Inflammatory macrophage (primary cell): ENCODE data around the gene SEC11A.
"Not testable (repeated sequence)": the region's sequence is repeated elsewhere in the genome, so short reads cannot be mapped to it uniquely, and the experiment has no call there.

Experiments used
- DNase-seq, 2 donors: peaks; one replicate each; pipeline ENCODE4 v3.0.0-alpha.2; 2020 to 2022

The SEC11A gene

DNA sequence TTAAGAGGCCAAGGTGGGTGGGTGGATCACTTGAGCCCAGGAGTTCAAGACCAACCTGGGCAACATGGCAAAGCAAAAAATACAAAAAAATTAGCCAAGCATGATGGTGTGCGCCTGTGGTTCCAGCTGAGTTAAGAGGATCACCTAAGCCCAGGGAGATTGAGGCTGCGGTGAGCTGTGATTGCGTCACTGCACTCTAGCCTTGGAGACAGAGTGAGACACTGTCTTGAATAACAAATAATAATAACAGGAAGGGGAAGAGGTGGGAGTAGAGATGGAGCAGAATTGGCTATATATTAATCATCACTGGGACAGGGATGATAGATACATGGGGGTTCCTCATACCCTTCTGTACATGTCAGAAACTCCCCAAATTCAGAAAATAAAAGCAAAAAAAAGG lies 34.1 kb downstream of the SEC11A start:
- DNase-seq, result peak; percentile 34 to 43

DNA sequence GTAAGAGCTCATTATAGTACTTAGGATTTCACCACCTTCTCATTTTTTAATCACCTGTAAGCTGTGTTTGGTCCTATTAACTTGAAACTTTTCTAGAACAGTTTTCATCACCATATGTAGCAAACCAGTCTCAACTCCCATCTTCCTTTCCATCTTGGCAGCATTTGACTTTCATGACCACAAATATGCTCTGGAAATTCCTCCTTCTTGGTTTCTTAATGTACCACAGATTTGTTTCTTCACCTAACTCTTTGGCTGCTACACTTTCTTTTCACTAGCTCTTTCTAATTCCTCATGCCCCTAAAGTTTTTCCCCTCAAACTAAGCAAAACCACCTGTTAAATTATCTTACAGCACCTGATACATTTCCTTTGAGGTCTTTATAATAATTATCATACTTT lies 44.7 kb downstream of the SEC11A start:
- no peak for DNase-seq

GRCh38 chr15:84669726-84670125 lies 46.2 kb downstream of the SEC11A start:
- DNase-seq, result no peak

DNA sequence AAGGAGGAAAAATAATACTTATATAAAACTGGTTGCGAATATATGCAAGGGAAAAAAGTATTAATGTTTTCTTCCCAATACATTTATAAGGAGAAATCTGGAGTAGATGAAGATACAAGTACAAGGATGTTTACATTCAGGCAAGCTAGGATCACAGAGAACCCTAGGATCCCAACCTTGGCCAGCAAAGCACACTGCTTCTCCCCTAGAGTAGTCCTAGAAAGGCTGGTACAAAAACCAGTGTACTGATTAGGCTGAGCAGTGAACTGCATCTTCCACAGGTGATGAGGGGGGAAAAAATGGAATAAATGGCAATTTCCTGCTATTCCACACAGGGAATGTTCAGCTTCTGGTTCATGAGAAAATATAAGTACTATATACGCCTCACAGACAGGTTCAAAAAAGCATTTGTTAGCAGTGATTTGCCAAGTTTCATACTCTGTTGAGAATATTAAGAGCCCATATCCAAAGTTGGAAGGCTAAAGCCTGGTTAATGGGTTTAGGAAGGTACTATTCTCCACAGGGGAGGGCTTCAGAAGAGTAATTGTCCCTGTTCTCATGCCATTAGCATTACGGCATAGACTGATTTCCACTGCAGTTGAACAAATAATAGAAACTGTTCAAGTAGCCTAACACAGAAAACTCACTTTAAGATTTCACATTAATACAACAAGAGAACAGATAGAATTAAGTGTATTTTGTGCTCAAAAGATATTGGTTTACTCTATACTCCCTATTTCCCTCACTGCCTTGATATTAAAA lies 47.5 kb downstream of the SEC11A start:
- DNase-seq, result no peak

DNA sequence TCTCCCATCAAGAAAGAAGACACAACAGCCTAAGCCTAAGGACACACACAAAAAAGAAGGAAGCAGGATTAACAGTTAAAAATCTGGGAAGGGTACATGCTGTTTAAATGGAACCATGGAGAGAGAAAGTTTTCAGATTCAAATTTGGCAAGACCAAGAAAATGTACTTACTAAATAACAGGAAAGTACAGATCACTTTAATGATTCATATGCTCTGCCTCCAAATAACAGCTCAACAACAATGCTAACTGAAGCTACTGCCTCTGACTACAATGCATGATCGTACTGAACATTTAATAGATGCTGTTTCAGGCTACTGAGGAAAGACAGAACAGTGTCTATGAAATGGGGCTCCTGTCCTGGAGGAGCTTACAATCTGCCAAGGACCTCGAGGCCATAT lies 49.6 kb downstream of the SEC11A start:
- DNase-seq, result no peak

- DNase-seq, result no peak
These were observed 54.9 kb downstream of the SEC11A start for GRCh38 chr15:84661001-84661400.

GRCh38 chr15:84659904-84660781 lies 55.8 kb downstream of the SEC11A start:
- no peak for DNase-seq

DNA sequence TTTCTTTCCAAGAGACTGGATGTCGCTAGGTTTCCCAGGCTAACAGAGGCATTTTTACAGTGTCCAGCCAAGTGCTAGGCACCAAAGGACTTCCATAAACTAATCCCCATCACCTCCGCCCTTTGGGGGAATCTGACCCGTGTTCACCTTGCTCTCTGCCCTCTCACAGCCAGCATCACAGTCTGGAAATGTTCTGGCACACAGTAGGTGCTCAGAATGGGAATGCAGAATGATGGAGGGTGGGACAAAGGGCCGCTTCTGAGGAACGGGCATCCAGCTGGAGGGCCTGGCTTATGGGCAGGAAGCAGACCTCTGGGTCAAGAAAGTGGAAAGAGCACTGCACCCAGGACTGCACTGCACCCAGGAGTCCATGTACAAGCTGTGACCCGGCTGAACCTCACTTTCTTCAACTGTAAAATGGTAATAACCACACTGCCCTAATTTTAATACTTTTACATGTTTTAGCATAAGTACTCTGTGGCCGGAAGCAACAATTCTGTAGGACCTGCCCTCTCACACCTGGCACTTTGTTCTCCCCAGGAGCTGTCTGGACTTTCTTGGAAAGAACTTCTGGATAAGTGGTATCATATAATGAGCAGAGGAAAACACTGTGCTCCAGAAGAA lies 57.0 kb downstream of the SEC11A start:
- no peak for DNase-seq

- peak; percentile 70 to 80 for DNase-seq
These were observed 57.7 kb downstream of the SEC11A start, which contains the start of gene NMB for GRCh38 chr15:84658080-84658787. NMB (minus strand) TSS chr15:84658199; CDS start chr15:84658152, 47 bp downstream.

DNA sequence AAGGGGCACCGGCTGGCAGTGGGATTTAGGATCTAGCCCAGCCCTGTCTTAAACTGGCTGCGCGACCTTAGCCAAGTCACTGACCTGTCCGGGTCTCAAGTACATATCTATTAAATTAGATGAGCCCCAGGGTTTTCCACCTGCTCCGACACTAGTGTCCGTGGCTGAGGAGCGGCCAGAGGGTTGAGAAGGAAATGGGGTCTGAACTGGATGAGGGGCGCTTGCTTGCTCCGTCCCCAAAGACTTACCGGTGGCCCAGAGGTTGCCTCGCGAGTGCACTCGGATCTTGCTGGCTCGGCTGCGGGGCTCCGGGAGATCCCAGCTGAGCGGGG lies 58.2 kb downstream of the SEC11A start:
- no peak for DNase-seq

- no peak for DNase-seq
These were observed 59.0 kb downstream of the SEC11A start for GRCh38 chr15:84656972-84657371.

GRCh38 chr15:84654689-84655453 lies 61.1 kb downstream of the SEC11A start:
- DNase-seq, result peak; percentile 71 to 76

- DNase-seq, result peak; percentile 95 to 97
These were observed 61.8 kb downstream of the SEC11A start, which contains the start of gene WDR73 for GRCh38 chr15:84653910-84654688. WDR73 (minus strand) TSS chr15:84654283; CDS start chr15:84654274, 9 bp downstream.

DNA sequence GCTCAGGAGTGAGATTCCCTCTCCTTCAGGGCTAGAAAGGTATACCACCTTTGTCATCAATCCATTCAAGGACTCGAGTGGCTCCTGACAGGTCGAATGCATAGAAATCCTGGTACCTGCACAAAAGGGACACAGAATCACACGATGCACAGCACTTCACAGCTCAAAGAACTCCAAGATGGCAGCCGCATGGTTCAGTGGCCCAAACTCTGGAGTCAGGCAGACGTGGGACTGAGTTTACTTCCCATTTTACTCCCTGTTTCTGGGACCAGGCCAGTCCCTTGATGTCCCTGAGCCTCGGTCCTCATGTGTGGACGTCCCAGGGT lies 62.4 kb downstream of the SEC11A start:
- DNase-seq, result no peak

DNA sequence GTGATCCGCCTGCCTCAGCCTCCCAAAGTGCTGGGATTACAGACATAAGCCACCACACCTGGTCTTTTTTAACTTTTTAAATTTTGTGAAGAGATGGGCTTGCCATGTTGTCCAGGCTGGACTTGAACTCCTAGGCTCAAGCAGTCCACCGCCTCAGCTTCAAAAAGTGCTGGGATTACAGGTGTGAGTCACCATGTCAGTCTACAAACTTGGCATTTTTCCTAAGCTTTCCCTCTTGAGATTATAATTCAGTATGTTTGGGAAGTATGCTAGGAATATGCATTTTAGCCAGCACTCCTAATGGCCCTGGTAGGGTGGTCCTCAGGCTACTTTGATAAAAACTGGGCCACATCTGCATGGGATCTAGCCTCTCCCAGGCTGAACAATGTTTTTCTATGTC lies 66.2 kb downstream of the SEC11A start:
- no peak for DNase-seq

GRCh38 chr15:84648539-84648938 lies 67.4 kb downstream of the SEC11A start:
- peak; percentile 93 to 95 for DNase-seq

- peak in 1 of 2 donors; percentile 27 for DNase-seq
These were observed 68.2 kb downstream of the SEC11A start for GRCh38 chr15:84647726-84648125.

DNA sequence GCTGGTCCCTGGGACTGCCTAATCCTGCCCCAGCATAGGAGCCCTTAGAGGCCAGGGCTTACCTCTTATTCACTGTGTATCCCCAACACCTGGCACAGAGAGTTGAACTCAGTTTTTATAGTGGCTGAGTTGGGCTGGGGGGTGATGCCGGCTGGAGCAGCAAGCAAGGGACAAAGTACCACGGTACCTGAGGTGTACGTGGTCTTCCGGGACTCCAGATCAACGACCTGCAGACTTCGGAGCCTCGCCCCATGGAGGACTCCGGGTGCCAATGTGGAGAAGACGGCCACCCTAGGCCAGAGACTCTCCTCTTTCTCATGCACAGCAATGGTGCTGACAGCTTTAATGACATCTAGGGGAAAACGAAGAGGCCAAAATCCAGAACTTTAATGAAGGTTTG lies 69.9 kb downstream of the SEC11A start:
- DNase-seq, result no peak

- no peak for DNase-seq
These were observed 70.4 kb downstream of the SEC11A start for GRCh38 chr15:84645496-84645895.

- no peak for DNase-seq
These were observed 72.1 kb downstream of the SEC11A start for GRCh38 chr15:84643838-84644237.

DNA sequence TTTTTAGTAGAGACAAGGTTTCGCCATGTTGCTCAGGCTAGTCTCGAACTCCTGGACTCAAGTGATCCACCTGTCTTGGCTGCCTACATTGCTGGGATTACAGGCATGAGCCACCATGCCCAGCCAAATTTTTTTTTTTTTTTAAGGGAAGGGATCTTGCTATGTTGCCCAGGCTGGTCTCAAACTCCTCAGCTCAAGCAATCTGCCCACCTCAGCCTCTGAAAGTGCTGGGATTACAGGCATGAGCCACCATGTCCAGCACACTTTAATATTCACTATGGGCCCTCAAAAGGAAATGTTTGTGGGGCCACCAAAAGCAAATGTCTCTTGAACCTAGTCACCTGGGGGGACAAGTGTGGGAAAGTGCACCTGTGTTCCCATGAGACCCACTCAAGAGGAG lies 73.3 kb downstream of the SEC11A start:
- not testable (repeated sequence) for DNase-seq
